ENCODE results near the gene ALOXE3.

The ALOXE3 gene

GRCh38 chr17:8117980-8118768 lies at the start of gene ALOXE3:
ALOXE3 (minus strand) TSS chr17:8118514; CDS start chr17:8117990, 524 bp downstream.
- no peak for DNase-seq (ENCODE audit: low read depth in 2 of 2, low spot score in 1 of 2)

- DNase-seq (ENCODE audit: low read depth in 2 of 2, low spot score in 1 of 2): no peak
These were observed 49.2 kb upstream of the ALOXE3 start for GRCh38 chr17:8167526-8167925.

DNA sequence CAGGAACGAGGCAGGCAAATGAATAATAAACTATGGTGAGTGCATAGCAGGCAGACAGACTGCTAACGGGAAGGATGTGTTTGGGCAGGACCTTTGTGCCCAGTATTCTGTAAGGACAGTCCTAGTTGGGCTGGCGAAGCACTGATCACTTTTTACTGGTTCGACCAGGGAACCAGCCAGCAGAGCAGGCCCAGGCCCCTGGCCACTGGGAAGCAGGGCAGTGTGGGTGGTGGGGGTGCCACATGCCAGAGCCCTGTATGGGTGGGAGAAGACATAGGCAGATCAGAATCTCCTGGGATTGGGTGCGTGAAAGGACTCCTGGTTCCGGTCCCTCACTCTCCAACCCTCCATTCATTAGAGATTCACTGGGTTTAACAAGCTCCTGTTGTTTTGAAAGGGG lies 48.4 kb upstream of the ALOXE3 start:
- no peak for DNase-seq (ENCODE audit: low read depth in 2 of 2, low spot score in 1 of 2)

DNA sequence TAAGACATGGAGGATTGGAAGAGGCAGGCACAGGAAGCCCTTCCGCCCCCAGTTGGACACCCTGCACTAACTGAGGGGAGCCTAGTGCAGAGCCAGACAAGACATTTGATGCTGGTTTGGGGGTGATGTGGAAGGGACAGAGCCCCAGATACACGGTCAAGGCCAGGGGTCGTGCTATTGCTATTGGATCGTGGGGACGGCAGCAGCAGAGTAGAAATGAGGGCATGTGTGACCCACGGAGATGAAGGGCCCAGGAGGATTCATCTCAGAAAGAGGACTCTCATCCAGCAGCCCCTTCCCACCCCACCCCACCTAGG lies 46.5 kb upstream of the ALOXE3 start:
- DNase-seq (ENCODE audit: low read depth in 2 of 2, low spot score in 1 of 2): no peak

GRCh38 chr17:8163978-8164814 lies 45.9 kb upstream of the ALOXE3 start:
- DNase-seq (ENCODE audit: low read depth in 2 of 2, low spot score in 1 of 2): no peak

GRCh38 chr17:8162997-8163977 lies 45.0 kb upstream of the ALOXE3 start:
- DNase-seq (ENCODE audit: low read depth in 2 of 2, low spot score in 1 of 2): no peak

GRCh38 chr17:8162233-8162996 lies 44.1 kb upstream of the ALOXE3 start, which contains the start of gene VAMP2:
VAMP2 (minus strand) TSS chr17:8162948; CDS start chr17:8162879, 69 bp downstream.
- DNase-seq (ENCODE audit: low read depth in 2 of 2, low spot score in 1 of 2): peak in 1 of 2 donors; percentile 62

DNA sequence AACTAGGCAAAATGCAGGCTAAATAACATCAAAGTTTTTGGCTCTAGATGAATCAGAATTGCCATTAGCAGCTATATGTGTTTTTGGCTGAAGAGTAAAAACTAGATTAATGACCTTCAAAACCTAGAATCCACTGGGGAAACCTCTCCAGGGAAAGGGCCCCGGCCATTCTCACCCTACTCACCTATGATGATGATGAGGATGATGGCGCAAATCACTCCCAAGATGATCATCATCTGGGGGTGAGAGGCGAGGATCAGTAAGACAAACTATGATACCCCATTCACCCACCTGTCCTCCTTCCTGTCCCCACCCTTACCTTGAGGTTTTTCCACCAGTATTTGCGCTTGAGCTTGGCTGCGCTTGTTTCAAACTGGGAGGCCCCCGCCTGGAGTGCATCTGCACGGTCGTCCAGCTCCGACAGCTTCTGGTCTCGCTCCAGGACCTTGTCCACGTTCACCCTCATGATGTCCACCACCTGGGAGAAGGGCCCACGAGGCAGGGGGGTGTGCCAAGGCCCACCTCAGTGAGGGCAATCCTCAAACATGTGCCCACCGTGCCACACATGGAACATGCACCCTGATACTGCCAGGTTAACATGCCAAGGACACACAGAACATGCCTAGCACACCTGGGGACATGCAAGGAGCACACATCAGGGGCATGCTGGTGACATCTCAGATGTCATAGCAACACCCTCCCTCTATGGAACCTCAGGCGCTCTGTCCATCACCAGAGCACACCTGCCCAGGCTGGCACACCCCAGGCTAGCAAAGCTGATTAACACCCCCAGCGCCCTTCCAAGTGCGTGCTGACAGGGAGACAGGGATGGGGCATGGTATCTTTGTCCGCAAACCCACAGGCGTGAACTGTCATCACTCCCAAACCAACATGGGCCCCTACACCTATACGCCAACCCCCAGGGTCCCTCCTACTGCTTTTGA lies 43.2 kb upstream of the ALOXE3 start:
- no peak for DNase-seq (ENCODE audit: low read depth in 2 of 2, low spot score in 1 of 2)

DNA sequence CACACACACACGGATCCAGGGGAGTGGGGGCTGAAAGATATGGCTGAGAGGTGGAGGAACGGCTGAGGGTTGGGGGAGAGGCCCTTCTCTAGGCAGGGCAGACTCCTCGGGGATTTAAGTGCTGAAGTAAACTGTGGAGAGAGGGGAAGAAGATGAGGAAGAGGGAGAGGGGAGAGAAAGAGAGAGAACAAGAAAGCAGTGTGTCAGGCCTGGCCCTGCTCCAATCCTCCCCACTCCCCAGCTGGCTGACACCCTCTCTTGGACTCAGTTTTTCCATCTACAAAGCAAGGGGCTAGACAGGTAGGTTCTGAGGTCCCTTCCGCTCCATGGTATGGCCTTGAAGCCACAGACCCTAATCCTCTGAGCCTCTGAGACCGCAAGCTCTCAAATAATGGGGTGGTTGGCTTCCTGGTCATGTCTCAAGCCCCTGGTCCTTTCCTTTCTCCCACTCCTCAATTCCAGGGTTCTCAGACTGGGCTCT lies 42.5 kb upstream of the ALOXE3 start:
- no peak for DNase-seq (ENCODE audit: low read depth in 2 of 2, low spot score in 1 of 2)

DNA sequence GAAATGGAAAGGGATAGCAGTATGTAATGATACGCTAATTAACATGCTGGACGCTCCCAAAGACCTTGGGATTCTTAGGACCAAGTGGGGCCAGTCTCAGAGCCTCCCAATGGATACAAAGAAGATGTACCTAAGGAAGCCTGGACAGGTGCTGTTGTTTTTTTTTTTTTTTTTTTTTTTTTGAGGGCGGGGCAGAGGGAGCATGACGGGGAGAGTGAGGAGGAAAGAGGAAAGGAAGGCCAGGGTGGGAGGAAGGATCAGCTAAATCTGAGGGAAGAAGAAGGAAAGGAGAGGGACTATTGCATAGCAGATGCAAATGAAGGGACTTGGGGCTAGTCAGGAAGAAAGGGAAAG lies 41.9 kb upstream of the ALOXE3 start:
- DNase-seq (ENCODE audit: low read depth in 2 of 2, low spot score in 1 of 2): no peak

GRCh38 chr17:8159459-8160223 lies 41.3 kb upstream of the ALOXE3 start:
- DNase-seq (ENCODE audit: low read depth in 2 of 2, low spot score in 1 of 2): no peak

GRCh38 chr17:8159032-8159400 lies 40.7 kb upstream of the ALOXE3 start:
- no peak for DNase-seq (ENCODE audit: low read depth in 2 of 2, low spot score in 1 of 2)

DNA sequence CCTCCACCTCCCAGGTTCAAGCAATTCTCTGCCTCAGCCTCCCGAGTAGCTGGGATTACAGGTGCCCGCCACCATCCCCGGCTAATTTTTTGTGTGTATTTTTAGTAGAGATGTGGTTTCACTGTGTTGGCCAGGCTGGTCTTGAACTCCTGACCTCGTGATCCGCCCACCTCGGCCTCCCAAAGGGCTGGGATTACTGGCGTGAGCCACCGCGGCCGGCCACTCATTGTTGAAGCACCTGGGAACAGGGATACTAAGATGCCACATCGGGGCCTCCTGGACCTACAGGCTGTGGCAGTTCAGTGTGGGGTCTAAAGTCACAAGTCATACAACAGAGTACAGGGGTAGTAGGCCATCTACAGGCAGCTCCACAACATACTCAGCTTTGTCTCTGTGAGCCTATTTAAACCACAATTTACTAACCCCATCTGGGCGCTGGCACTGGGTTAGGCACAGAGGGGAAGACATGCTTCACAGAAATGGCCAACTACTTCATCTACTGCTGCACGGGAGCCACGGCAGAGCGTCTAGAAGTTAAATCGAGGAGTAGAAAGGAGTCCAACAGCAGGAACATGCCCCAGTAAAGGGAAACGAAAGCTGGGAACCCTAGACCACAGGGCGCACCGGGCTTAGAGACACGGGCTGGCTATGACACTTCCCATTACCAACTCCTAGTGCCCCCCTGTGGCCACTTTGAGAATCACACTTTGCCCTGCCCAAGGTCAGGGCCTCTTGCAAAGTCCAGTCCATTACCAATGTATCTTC lies 40.1 kb upstream of the ALOXE3 start:
- peak; percentile 74 to 78 for DNase-seq (ENCODE audit: low read depth in 2 of 2, low spot score in 1 of 2)

DNA sequence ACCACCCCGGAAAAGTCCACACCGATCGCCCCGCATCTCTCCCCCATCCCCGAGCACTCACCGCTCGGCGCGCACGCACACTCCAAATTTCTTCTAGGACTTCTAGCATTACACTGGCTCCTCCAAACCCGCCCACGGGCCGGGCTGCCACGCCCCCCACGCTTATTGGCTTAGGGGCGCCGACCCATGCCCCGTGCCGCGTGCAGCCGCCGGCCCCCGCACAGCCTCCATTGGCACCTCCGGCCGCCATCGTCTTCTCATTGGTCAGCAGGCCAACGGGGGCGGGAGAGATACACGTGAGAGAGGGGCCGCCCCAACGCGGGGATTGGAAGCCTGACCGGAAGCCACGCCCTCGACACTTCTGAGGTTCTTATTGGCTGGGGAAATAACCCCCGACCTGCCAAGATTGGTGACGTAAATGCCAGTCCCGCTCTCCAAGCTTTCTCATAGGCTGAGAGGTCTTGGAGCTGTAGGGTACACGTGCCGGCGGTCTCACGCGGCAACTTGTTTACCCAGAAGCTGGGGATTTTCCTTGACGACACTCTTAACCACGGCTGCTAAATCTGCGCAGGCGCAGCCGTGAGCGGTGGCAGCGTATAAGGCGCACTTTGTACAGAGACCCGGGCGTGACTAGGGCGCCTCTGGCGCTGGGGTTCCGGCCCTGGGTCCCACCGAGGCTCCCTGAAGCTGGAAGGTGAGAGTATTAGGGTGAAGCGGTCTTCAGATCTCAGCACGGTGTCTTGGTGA lies 38.1 kb upstream of the ALOXE3 start:
- DNase-seq (ENCODE audit: low read depth in 2 of 2, low spot score in 1 of 2): peak; percentile 99 to 100

- DNase-seq (ENCODE audit: low read depth in 2 of 2, low spot score in 1 of 2): no peak
These were observed 37.6 kb upstream of the ALOXE3 start for GRCh38 chr17:8155996-8156245.

- DNase-seq (ENCODE audit: low read depth in 2 of 2, low spot score in 1 of 2): no peak
These were observed 37.1 kb upstream of the ALOXE3 start for GRCh38 chr17:8155231-8155995.

All from stimulated activated CD8-positive, alpha-beta memory T cell treated with anti-CD3 and anti-CD28 coated beads, Interleukin-4, amount 100 ng/mL, for 4 hours (primary cell).